GM23338 (cell line): ENCODE data around the gene WAPL.

ENCODE experiments used
- CREB1 ChIP-seq: fragments of 250-450 bp; sonication (Bioruptor Pico); IDR thresholded peaks from 2 replicates; pipeline ENCODE4 v1.5.0; 2020; ENCODE audit warnings: low read depth, mild to moderate bottlenecking, moderate library complexity
- CTCF ChIP-seq, 2 experiments: fragments of 200-600 bp in 1 of 2; sonication (generic) in 1 of 2; conservative IDR thresholded peaks; 2 replicates each; pipeline versions ENCODE4 v1.5.1 to v1.6.1; 2016 to 2017; ENCODE audit warnings: antibody characterized with exemption in 2 of 2, low read depth in 2 of 2, mild to moderate bottlenecking in 2 of 2, moderate library complexity in 1 of 2
- EZH2 ChIP-seq: fragments of 200-600 bp; sonication (generic); IDR thresholded peaks from one replicate; pipeline ENCODE4 v1.8.0; 2017; ENCODE audit warnings: antibody characterized with exemption, mild to moderate bottlenecking, low read depth; ENCODE audit not compliant: unreplicated experiment
- EZH2phosphoT487 ChIP-seq: fragments of 200-600 bp; sonication (generic); IDR thresholded peaks from one replicate; pipeline ENCODE4 v1.8.1; 2018; ENCODE audit warnings: antibody characterized with exemption; ENCODE audit not compliant: unreplicated experiment
- JUNB ChIP-seq: IDR thresholded peaks from one replicate; pipeline ENCODE4 v1.6.1; 2016; ENCODE audit warnings: antibody characterized with exemption; ENCODE audit not compliant: unreplicated experiment
- NANOG ChIP-seq: IDR thresholded peaks from 2 replicates; pipeline ENCODE4 v1.6.1; 2016; ENCODE audit warnings: antibody characterized with exemption, borderline replicate concordance
- POLR2AphosphoS5 ChIP-seq: IDR thresholded peaks from 2 replicates; pipeline ENCODE4 v1.6.1; 2016; ENCODE audit warnings: antibody characterized with exemption, low read depth
- REST ChIP-seq: IDR thresholded peaks from one replicate; pipeline ENCODE4 v1.6.1; 2018; ENCODE audit warnings: antibody characterized with exemption; ENCODE audit not compliant: unreplicated experiment
- ZNF462 ChIP-seq: fragments of 250-450 bp; sonication (Bioruptor Pico); IDR thresholded peaks from 2 replicates; pipeline ENCODE4 v1.5.0; 2020; ENCODE audit warnings: mild to moderate bottlenecking, moderate library complexity

- TF ChIP-seq CTCF (conservative IDR thresholded peaks at IDR 0.05; ENCODE audit: low read depth in 2 of 2) (no peak), ZNF462 (CRISPR knock-in tag) (no peak), POLR2AphosphoS5 (no peak), NANOG (no peak), EZH2 (no peak), REST (no peak), EZH2phosphoT487 (no peak), JUNB (no peak), CREB1 (CRISPR knock-in tag) (no peak)
Measured at GRCh38 chr10:86556933-86557649, 35.5 kb upstream of the WAPL start.
